Keratinocyte (primary cell): ENCODE results near the gene SCAF4.

Experiments used
- CTCF ChIP-seq, 3 experiments: IDR thresholded peaks in 1 of 3; conservative IDR thresholded peaks in 1 of 3; optimal IDR thresholded peaks in 1 of 3; 2 replicates in 2 of 3; 3 replicates in 1 of 3; pipeline versions ENCODE3 to v1.5.1; 2011; ENCODE audit warnings: low read length in 3 of 3, mild to moderate bottlenecking in 3 of 3, moderate library complexity in 2 of 3, control low read depth in 1 of 3, inconsistent platforms in 1 of 3; ENCODE audit not compliant: insufficient read depth in 2 of 3; ENCODE audit errors: extremely low read depth in 1 of 3
- EZH2 ChIP-seq: IDR thresholded peaks from one replicate; pipeline ENCODE4 v1.6.1; 2012; ENCODE audit warnings: inconsistent platforms, mild to moderate bottlenecking, low read length, moderate library complexity

- TF ChIP-seq CTCF (optimal IDR thresholded peaks at IDR 0.05 in 1 of 3, IDR thresholded peaks at IDR 0.05 in 1 of 3, conservative IDR thresholded peaks at IDR 0.05 in 1 of 3; ENCODE audit: extremely low read depth in 1 of 3, insufficient read depth in 2 of 3, low read length in 3 of 3) (no peak), EZH2 (no peak)
These were observed 3.6 kb upstream of the SCAF4 start for GRCh38 chr21:31735511-31735992.
